GM19455 (cell line): ENCODE measurements around the gene PIAS4.

Source experiments
- ATAC-seq: cut with Tn5 transposase; IDR thresholded peaks from one replicate; pipeline ENCODE4 v1.9.1; 2021; ENCODE audit not compliant: unreplicated experiment

The PIAS4 gene

GRCh38 chr19:4018775-4019504 is 11.4 kb downstream of the PIAS4 start:
- no peak for ATAC-seq

- ATAC-seq: no peak
Observed at GRCh38 chr19:4019578-4019977, 12.0 kb downstream of the PIAS4 start.

GRCh38 chr19:4023600-4024398 is 16.3 kb downstream of the PIAS4 start:
- ATAC-seq: no peak

DNA sequence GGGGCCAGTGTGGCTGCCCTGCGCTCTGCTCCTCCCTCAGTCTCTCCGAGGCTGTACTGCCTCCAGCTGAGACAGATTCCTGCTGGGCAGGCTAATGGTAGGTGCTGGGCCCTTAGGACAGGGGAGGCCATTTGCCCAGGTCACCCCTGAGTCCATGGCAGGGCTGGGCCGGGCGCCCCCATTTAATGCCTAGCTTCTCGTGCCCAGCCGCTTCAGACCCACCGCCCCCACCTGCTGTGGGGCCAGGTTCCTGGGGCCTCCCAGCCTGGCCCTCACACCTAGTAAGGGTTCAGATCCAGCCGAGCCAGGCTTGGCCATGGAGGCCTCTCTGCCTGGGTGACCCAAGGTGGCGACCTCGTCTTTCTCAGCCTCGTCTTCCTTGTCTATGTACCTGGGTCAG is 17.8 kb downstream of the PIAS4 start:
- ATAC-seq: no peak

DNA sequence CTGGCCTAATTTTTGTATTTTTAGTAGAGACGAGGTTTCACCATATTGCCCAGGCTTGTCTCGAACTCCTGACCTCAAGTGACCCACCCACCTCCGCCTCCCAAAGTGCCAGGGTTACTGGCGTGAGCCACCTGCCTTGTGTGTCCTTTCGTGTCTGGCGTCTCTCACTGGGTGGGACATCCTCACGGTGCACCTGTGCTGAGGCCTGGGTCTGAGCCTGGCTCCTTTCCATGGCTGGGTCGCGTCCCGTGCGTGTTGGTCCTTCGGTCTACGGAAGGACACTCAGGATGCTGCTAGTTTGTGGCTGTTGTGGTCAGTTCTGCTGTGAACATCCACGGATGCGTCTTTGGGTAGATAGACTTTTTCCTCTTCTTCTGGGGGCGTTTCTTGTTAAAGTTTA is 19.6 kb downstream of the PIAS4 start:
- ATAC-seq: no peak

DNA sequence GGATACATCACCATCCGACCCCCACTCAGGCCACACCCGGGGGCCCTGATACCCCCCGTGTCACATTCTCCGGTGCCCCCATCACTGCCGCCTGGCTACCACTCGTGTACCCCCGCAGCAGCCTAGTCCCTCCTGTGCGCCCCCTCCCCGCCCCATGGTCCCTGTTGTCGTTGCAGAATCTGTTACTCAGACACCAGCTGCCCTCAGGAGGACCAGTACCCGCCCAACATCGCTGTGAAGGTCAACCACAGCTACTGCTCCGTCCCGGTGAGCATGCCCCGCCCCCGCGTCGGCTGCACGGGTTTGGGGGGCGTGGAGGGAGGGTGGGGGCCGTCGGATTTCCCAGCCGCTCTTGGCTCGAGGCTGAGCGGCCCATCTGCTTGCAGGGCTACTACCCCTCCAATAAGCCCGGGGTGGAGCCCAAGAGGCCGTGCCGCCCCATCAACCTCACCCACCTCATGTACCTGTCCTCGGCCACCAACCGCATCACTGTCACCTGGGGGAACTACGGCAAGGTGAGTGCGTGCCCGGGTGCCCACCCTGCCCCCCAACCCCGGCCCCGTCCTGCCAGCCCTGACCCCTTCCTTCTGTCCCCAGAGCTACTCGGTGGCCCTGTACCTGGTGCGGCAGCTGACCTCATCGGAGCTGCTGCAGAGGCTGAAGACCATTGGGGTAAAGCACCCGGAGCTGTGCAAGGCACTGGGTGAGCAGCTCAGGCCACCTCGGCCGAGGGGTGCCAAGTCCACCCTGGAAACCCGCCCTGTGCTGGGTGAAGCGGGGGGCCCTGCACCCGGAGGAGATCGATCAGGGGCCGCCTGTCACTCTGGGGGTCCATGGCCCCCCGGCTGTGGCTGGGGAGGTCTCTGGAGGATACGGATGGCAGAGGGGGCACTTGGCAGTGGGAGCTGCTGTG is 21.1 kb downstream of the PIAS4 start:
- no peak for ATAC-seq

DNA sequence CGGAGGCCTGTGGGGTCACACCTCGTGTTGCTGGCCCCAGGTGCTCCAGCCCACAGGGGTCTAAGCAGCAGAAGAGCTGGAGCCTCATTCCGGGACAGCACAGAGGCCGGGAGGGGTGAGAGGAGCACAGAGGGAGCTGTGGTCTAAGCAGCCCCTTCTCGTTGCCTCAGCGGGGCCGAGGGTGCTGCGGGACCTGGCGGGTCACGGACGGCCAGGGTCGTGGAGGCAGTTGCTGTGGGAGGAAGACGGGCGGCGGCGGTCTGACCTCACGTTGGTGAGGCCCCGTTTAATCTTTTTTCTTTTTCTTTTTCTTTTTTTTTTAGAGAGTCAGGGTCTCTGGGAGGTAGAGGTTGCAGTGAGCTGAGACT is 21.7 kb downstream of the PIAS4 start:
- no peak for ATAC-seq

DNA sequence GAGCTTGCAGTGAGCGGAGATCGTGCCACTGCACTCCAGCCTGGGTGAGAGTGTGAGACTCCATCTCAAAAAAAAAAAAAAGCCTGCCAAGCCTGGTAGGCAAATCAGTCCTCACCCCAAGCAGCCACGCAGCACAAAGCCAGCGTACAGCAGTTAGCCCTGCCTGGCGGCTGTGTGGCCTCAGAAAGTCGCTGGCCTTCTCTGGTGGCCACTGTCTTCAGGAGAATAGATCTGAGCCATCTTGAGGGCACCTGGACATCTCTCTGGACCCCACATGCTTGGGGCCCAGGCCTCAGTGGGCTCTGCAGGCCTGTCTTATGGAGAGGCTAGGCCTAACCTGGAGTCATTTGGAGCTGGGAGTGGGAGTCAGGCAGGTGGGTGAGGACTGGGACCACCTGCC is 23.0 kb downstream of the PIAS4 start:
- no peak for ATAC-seq

DNA sequence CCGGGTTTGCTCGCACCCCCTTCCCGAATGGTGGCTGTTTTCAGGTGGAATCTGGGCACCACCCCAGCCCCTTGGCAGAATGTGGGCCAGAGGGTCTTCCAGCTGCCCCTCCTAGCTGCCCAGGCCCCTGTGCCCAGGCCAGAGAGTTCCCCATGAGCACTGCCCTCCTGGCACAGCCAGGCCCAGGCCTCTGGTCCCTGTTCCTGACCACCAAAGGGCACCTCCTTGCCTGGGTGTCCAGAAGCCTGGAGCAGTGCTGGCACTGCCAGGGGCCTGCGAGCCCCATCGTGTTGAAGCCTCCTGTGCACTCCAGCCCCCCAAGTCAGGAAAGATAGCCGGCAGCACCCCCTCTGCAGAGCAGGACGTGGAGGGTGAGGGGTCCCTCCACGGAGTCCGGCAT is 23.4 kb downstream of the PIAS4 start:
- ATAC-seq: no peak

DNA sequence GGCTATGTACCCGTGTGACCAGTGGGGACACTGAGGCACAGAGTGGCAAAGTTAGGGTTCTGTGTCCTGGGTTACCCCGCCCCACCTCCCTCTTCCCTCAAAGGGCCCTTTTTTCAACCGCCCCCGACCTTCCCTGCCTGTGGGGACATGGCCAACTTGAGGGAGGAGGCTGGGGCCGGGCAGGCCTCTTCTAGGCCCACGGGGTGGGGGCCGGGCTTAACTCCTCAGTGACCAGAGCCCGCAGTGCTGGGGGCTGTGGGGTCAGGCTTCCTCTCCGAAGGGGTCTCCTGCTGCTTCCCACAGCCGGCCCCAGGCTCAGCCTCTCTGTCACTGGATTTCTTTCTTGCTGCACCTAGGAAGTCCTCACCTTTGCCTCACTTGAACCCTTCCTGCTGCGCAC is 23.9 kb downstream of the PIAS4 start:
- ATAC-seq: no peak

DNA sequence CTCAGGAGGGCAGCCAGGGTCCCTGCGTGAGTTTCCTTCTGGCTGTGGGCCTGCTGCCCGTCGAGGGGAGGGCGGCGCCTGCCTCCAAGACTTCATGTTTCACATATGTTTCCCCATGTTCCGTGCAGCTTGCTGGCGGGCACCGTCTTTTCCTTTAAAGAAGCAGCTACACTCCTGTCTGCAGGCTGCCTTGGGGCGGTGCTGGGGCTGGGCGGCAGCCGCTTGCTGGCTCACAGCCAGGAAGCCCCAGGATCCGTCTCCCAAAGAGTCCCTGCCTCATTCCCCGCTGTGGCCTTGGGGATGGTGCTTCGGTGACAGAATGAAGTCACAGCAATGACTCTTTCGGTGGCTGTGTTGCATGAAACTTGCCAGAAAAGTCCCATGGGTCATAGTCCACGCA is 24.9 kb downstream of the PIAS4 start:
- ATAC-seq: no peak

- no peak for ATAC-seq
Observed at GRCh38 chr19:4033028-4033956, 25.8 kb downstream of the PIAS4 start.

DNA sequence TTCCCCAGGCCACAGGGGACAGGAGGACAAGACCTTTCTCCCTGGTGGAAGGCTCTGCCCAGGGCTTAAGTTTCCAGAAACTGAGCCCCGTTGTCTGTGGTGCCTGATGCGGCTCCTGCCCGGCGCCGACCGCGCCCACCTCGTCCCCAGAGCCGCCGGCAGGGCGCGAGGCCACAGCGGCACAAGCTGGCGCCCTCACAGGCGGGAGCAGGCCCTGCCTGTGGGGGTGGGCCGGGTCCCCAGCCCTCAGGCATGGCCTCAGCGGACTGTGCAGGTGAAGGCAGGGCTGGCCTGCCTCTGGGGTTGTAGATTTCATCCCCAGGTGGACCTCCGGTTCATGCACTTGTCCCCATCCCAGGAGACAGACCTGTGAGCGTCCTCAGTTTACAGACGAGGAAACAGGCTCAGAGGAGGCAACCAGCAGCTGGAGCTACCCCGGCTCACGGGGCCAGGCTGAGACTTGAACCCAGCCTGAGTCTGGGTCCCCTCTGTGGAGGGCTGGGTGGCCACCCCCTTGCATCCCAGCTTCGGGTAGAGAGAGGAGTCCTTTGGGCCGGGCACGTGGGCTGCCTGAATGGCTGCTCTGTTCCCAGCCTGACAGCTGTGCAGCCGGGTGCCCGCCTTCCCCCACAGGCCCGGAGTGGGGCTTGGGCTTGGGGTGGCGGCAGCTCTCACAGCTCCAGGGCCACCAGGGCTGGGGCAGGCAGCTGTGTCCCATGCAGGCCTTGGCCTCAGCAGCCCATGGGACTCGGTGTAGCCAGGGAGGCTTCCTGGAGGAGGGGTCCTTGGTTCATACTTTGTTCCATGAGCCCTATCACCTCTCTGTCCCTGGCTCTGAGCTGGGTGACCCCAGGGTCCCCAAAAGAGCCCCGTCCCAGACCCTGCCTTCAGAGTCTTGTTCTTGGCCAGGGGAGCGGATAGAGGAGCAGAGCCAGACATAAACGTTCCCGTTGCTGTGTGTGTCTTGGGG is 26.8 kb downstream of the PIAS4 start:
- no peak for ATAC-seq

DNA sequence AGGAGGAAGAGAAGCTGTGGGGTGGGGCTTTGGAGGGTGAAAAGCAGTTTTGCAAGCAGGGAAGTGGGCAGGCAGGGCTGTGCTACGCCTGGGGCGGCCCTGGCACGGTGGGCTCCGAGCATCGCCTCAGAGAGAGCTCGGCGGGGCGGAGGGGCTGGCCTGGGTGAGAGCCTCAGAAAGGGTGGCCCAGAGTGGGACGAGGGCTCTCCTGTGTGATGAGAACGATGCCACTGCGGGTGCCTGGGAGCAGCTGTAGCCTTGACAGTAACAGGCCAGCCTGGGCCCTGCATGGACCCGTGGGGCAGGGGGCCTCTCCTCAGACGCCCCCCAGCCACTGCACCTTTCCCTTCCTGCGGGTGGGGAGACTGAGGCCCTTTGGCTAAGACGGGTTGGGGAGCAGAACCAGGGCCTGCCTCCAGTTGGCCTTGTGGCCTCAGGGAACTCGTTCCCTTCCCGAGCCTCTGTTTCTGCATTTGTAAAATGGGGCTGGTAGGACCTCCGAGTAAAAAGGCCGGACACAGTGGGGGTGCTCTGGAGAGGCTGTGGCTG is 27.6 kb downstream of the PIAS4 start:
- no peak for ATAC-seq

DNA sequence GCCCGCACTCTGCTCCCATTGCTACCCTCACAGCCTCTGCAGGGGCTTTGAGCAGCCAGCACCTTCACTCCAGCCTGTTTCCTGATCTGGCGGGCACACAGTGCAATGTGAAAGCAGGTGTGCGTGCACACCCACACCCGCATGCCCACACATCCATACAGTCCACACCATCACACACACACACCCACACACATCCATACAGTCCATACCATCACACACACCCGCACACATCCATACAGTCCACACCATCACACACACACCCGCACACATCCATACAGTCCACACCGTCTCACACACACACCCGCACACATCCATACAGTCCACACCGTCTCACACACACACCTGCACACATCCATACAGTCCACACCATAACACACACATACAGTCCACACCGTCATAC is 28.0 kb downstream of the PIAS4 start:
- ATAC-seq: no peak

GRCh38 chr19:4036576-4037300 is 29.2 kb downstream of the PIAS4 start:
- ATAC-seq: no peak

DNA sequence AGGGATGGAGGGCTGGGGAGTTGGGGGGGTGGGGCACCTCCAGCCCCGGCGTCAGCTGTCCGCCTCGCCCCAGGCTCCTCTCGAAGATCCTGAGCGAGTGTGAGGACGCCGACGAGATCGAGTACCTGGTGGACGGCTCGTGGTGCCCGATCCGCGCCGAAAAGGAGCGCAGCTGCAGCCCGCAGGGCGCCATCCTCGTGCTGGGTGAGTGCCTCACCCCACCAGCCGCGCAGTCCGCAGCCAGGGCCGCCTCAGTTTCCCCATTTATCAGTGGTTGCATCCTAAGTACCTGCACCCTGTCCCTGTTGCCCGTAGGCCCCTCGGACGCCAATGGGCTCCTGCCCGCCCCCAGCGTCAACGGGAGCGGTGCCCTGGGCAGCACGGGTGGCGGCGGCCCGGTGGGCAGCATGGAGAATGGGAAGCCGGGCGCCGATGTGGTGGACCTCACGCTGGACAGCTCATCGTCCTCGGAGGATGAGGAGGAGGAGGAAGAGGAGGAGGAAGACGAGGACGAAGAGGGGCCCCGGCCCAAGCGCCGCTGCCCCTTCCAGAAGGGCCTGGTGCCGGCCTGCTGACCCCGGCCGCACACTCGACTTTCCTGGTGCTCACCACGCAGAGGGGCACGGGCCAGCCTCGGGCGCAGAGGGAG is 29.9 kb downstream of the PIAS4 start:
- no peak for ATAC-seq

DNA sequence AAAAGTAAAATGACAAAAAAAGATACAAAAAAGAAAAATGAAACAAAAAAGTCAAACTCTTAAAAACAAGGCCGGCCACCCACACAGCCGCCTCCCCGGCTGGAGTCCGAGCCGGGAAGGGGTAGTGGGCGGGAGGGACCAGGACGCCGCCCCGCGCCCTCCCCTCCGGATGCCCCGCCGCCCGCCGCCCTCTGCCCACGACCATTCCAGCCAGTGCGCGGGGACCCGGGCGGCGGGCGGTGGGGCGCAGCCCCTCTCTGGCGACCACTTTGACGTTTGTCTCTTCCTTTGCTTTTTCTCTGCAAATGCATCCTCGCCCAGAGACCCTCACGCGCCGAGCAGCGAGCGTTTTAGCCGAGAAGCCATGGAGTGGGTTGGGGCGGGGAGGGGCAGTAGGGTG is 30.5 kb downstream of the PIAS4 start:
- no peak for ATAC-seq
